Keratinocyte (primary cell): Measurements from ENCODE around the gene SLC22A3. TPM values are rescaled to one million over a fixed set of nuclear protein-coding genes. Genes with fewer than 3 reads are reported as not detected.
A peak's percentile ranks its signal among the peaks of the same experiment; 100 is the strongest.

Source experiments
- DNase-seq: peaks from one replicate; pipeline ENCODE4 v3.0.0-alpha.2; 2011; ENCODE audit warnings: low read depth, missing footprints, low spot score
- FAIRE-seq: peaks from 2 replicates; lab custom pipeline; 2011; peaks lifted over from hg19 to GRCh38; lab: Jason Lieb, UNC
- H2AFZ ChIP-seq: 2 replicates; pipeline ENCODE4 v1.6.0; 2012; ENCODE audit warnings: low read length, control low read depth, inconsistent platforms; ENCODE audit not compliant: control insufficient read depth
- H3K27ac ChIP-seq: 2 replicates; pipeline ENCODE4 v1.5.1; 2011; ENCODE audit warnings: low read length; ENCODE audit not compliant: control insufficient read depth, insufficient read depth
- H3K27me3 ChIP-seq: 3 replicates; pipeline ENCODE4 v1.6.0; 2011; ENCODE audit warnings: low read length; ENCODE audit not compliant: control insufficient read depth, insufficient read depth; ENCODE audit errors: extremely low read depth
- H3K36me3 ChIP-seq, 2 experiments: 2 replicates in 1 of 2; 3 replicates in 1 of 2; pipeline ENCODE4 v1.5.1; 2011; ENCODE audit warnings: low read length in 2 of 2, mild to moderate bottlenecking in 1 of 2; ENCODE audit not compliant: control insufficient read depth in 2 of 2, insufficient read depth in 2 of 2; ENCODE audit errors: extremely low read depth in 1 of 2
- H3K4me1 ChIP-seq: 3 replicates; pipeline ENCODE4 v1.5.1; 2011; ENCODE audit warnings: low read length; ENCODE audit not compliant: control insufficient read depth, insufficient read depth; ENCODE audit errors: extremely low read depth
- H3K4me2 ChIP-seq: 3 replicates; pipeline ENCODE4 v1.6.0; 2011; ENCODE audit warnings: low read depth, low read length; ENCODE audit not compliant: control insufficient read depth, insufficient read depth; ENCODE audit errors: extremely low read depth
- H3K4me3 ChIP-seq, 3 experiments: fragments of 200-600 bp in 1 of 3; sonication (generic) in 1 of 3; 2 replicates in 2 of 3; 3 replicates in 1 of 3; pipeline ENCODE4 v1.5.1; 2011 to 2016; ENCODE audit warnings: low read length in 3 of 3, mild to moderate bottlenecking in 3 of 3, control low read depth in 2 of 3, inconsistent platforms in 1 of 3, low read depth in 1 of 3, mixed read lengths in 1 of 3, mixed run types in 1 of 3, moderate library complexity in 1 of 3; ENCODE audit not compliant: control insufficient read depth in 2 of 3, insufficient read depth in 2 of 3; ENCODE audit errors: extremely low read depth in 1 of 3
- H3K79me2 ChIP-seq: 2 replicates; pipeline ENCODE4 v1.6.0; 2012; ENCODE audit warnings: low read length; ENCODE audit not compliant: control insufficient read depth, insufficient read depth
- H3K9ac ChIP-seq: 3 replicates; pipeline ENCODE4 v1.6.0; 2011; ENCODE audit warnings: low read length; ENCODE audit not compliant: control insufficient read depth, insufficient read depth; ENCODE audit errors: extremely low read depth
- H3K9me1 ChIP-seq: 3 replicates; pipeline ENCODE4 v1.6.0; 2011; ENCODE audit warnings: low read length; ENCODE audit not compliant: control insufficient read depth, insufficient read depth; ENCODE audit errors: extremely low read depth
- H3K9me3 ChIP-seq: 2 replicates; pipeline ENCODE4 v1.5.1; 2012; ENCODE audit warnings: low read depth, low read length; ENCODE audit not compliant: control insufficient read depth
- H4K20me1 ChIP-seq: 3 replicates; pipeline ENCODE4 v1.6.0; 2011; ENCODE audit warnings: low read length; ENCODE audit not compliant: control insufficient read depth, insufficient read depth; ENCODE audit errors: extremely low read depth
- CTCF ChIP-seq, 3 experiments: IDR thresholded peaks in 1 of 3; conservative IDR thresholded peaks in 1 of 3; optimal IDR thresholded peaks in 1 of 3; 2 replicates in 2 of 3; 3 replicates in 1 of 3; pipeline versions ENCODE3 to v1.5.1; 2011; ENCODE audit warnings: low read length in 3 of 3, mild to moderate bottlenecking in 3 of 3, moderate library complexity in 2 of 3, control low read depth in 1 of 3, inconsistent platforms in 1 of 3; ENCODE audit not compliant: insufficient read depth in 2 of 3; ENCODE audit errors: extremely low read depth in 1 of 3
- EZH2 ChIP-seq: IDR thresholded peaks from one replicate; pipeline ENCODE4 v1.6.1; 2012; ENCODE audit warnings: inconsistent platforms, mild to moderate bottlenecking, low read length, moderate library complexity
- dilution Hi-C: fragments of 300-500 bp; cut with MboI; formaldehyde crosslinking; loops from one replicate; pipeline ENCODE4 v1.7.0; 2020; ENCODE audit warnings: low sequenced_read_pairs; ENCODE audit not compliant: extremely low pct_ligation_motif_present
- polyA plus RNA-seq, 5 experiments: library from polyadenylated mRNA; depleted of rRNA in 3 of 5; stranded (reverse) in 3 of 5; stranded (forward) in 1 of 5; unstranded in 1 of 5; fragments of >200 nt; gene quantifications; 1 replicate in 1 of 5; 2 replicates in 3 of 5; 3 replicates in 1 of 5; pipeline versions ENCODE4 v1.2.1 to v1.2.3, GENCODE V29; 2011 to 2012; ENCODE audit warnings: missing spikeins in 2 of 5, low read depth in 1 of 5, low replicate concordance in 1 of 5

Gene SLC22A3
- polyA plus RNA-seq, 1 donor (not counting 4 experiments of a cell fraction or from before 2014, with no cell fraction given), result 1.8 TPM

GRCh38 chr6:160420253-160420968 lies 72.2 kb downstream of the SLC22A3 start:
- H3K36me3 ChIP-seq, result no peaks in the 10 kb centered on the region
- DNase-seq (peak; percentile 44), FAIRE-seq (peak; percentile 94)
- H3K79me2 ChIP-seq, result no peaks in the 10 kb centered on the region
- H3K9me1 ChIP-seq, result no peaks in the 10 kb centered on the region
- dilution Hi-C loops, result no loop called here
- H3K4me2 ChIP-seq, result peak overlapping the region; percentile 11
- H3K4me3 ChIP-seq, result no peak overlapping the region
- H3K4me1 ChIP-seq, result peaks cover 30% of the 10 kb centered on the region
- TF ChIP-seq CTCF (optimal IDR thresholded peaks at IDR 0.05 in 1 of 3, IDR thresholded peaks at IDR 0.05 in 1 of 3, conservative IDR thresholded peaks at IDR 0.05 in 1 of 3; ENCODE audit: extremely low read depth in 1 of 3, insufficient read depth in 2 of 3, low read length in 3 of 3), result no peak
- TF ChIP-seq EZH2, result no peak
- H4K20me1 ChIP-seq, result no peaks in the 10 kb centered on the region
- peak overlapping the region; percentile 30 for H3K27ac ChIP-seq
- no peaks in the 10 kb centered on the region for H3K9me3 ChIP-seq
- peak overlapping the region; percentile 54 for H2AFZ ChIP-seq
- H3K9ac ChIP-seq, result no peak overlapping the region
- H3K27me3 ChIP-seq, result no peaks in the 10 kb centered on the region

GRCh38 chr6:160420969-160421556 lies 72.9 kb downstream of the SLC22A3 start:
- Histone ChIP-seq H2AFZ (peak overlapping the region; percentile 54), H3K4me3 (no peak overlapping the region), H3K9me1 (no peaks in the 10 kb centered on the region), H3K27me3 (no peaks in the 10 kb centered on the region), H3K9ac (no peak overlapping the region), H3K27ac (peak overlapping the region; percentile 30), H3K4me2 (peak overlapping the region; percentile 11), H3K36me3 (no peaks in the 10 kb centered on the region), H3K4me1 (peaks cover 30% of the 10 kb centered on the region), H3K9me3 (no peaks in the 10 kb centered on the region), H3K79me2 (no peaks in the 10 kb centered on the region), H4K20me1 (no peaks in the 10 kb centered on the region)
- DNase-seq (peak; percentile 62), FAIRE-seq (peak; percentile 46)
- dilution Hi-C loops, result no loop called here
- no peak for TF ChIP-seq CTCF (optimal IDR thresholded peaks at IDR 0.05 in 1 of 3, IDR thresholded peaks at IDR 0.05 in 1 of 3, conservative IDR thresholded peaks at IDR 0.05 in 1 of 3; ENCODE audit: extremely low read depth in 1 of 3, insufficient read depth in 2 of 3, low read length in 3 of 3)
- no peak for TF ChIP-seq EZH2
